Myocyte (in vitro differentiated cells): Measurements from ENCODE around the gene FAM24A. TPM values are rescaled to one million over a fixed set of nuclear protein-coding genes. Genes with fewer than 3 reads are reported as not detected.

Source experiments
- DNase-seq: peaks from one replicate; pipeline ENCODE4 v3.0.0-alpha.2; 2012; ENCODE audit warnings: low read depth
- total RNA-seq: library from RNA; depleted of rRNA; stranded (reverse); fragments of >200 nt; gene quantifications from 2 replicates; pipeline ENCODE4 v1.2.3, GENCODE V29; 2014

Gene FAM24A
- total RNA-seq, 1 donor from 2014 or later, result not detected

- DNase-seq, result no peak
Observed at GRCh38 chr10:122930140-122930539, 19.7 kb downstream of the FAM24A start.

DNA sequence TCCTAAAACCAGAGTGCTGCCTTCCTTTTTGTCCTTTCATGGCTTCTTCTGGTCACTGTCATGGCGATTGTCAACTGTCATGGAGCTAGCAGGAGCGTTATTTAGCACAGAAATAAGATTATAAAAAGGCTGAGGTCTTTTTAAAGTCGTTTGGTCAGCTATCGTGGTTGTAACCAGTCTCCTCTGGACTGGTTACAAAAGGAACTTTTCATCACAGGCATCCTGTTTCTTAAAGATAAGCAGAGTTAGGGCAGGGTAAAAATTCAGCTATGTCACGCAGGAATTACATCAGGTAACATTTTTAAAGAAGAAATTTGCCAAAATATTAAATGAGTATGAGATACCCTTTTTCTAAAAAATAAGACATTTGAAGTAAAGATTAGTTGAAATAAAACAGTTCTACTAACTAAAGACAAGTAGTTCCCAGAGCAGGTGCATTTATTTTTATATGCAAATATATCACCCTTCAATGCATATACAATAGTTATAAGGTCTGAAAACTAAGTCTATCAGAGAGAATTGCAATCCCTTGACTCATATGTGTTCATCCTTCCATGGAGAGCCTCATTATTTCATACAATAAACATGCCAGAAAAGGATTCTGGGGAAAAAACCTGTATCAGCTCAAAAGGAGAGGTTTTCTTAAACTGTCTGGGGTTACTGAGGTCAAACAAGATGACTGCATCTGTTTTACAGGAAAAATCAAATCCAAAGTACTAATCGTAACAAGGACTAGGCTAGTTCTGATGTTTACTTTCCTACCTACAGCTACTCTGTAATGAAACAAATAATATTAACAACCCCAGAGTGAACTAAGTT, 20.9 kb downstream of the FAM24A start:
- no peak for DNase-seq

GRCh38 chr10:122939133-122939855, 28.9 kb downstream of the FAM24A start:
- DNase-seq, result no peak

GRCh38 chr10:122939856-122940543, 29.6 kb downstream of the FAM24A start:
- DNase-seq, result peak; percentile 35

DNA sequence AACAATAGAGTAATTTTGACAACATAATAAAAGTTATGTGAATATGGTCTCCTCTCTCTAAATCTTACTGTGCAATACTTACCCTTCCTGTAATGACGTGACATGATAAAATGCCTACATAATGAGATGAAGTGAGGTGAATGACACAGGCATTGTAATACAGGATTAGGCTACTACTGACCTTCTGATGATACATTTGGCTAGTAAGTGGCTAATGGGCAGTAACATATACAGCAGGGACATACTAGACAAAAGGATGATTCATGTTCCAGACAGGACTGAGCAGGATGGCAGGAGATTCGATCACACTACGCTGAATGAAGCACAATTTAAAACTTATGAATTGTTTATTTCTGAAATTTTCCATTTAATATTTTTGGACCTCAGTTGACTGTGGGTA, 38.9 kb downstream of the FAM24A start:
- DNase-seq, result no peak

DNA sequence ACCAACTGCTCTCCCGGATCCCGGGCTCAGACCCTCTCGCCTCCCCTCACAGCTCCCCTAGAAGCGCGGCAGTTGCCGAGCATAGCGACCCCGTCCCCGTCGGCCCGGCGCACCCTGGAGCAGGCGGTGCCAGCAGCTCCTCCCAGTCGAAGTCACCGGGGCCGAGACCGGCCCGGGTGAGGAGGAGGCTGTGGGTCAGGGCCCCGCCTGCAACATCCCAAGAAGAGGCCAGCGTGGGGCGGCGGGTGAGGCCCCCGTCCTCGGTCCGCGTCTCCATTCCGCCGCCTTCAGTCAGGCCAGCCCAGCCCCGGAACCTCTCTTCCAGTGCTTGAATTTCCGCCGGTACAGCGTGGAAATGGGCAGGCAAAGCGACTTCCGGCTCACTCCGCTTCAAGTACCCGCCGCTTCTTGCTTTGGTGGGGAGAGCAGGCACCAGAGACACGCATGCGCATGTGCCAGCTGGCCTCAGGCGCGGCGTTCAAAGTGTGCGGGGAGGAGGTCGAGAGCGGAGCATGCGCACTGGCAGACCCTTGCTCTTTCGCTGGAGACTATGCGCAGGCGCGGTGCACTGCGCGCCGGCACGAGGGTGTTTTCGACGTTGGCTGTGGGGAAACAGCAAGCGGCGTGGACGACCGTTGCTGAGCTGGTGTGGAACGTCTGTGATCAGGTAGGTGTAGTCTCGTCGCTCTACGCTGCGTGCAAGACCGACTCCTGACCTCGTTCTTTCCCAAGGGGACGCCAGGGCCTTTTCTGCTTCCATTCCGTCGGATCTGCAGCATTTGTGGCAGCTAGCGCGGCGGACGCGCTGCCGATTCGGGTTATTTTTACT, 43.7 kb downstream of the FAM24A start, which contains the start of gene C10orf88:
C10orf88 (minus strand) TSS at position 326 of the 829 bp plus-strand sequence; CDS start at position 277, 49 bp downstream.
- peak; percentile 99 for DNase-seq

- DNase-seq, result no peak
Observed at GRCh38 chr10:122954731-122955050, 44.3 kb downstream of the FAM24A start.

- no peak for DNase-seq
Observed at GRCh38 chr10:122955892-122956291, 45.5 kb downstream of the FAM24A start.

GRCh38 chr10:122957474-122957873, 47.1 kb downstream of the FAM24A start:
- no peak for DNase-seq

DNA sequence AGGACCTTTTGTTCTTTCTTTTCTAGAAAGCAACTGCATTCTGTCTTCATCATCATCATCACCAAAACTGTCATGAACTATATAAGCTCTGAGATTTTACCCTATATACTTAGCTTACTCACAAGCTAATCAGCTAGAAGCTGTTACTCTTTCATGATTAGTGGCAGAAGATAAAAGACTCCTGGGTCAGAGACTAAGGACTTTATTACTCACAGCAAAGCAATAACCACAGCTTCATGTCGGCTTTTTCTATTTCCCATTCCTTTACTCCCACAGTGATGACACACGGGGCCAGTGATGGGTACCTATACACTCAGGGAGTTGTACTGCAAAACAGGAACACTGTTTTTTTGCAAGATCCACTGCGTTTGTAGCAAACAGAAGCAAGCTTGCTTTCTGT, 52.0 kb downstream of the FAM24A start:
- no peak for DNase-seq

Other genes with a start within 250 kb of the FAM24A start
- not detected in 2 replicates for gene C10orf120, start 210.8 kb upstream of the FAM24A start, total RNA-seq
- 16.7 and 40.3 TPM in 2 replicates for gene CUZD1, start 64.8 kb upstream of the FAM24A start, total RNA-seq
- 5.0 and 10.1 TPM in 2 replicates for gene FAM24B, start 31.0 kb upstream of the FAM24A start, total RNA-seq
- gene C10orf88, start 43.6 kb downstream of the FAM24A start, total RNA-seq, result 14.6 and 14.8 TPM in 2 replicates
- gene PSTK, start 69.8 kb downstream of the FAM24A start, total RNA-seq, result 6.8 and 6.9 TPM in 2 replicates
- gene IKZF5, start 98.2 kb downstream of the FAM24A start, total RNA-seq, result 7.9 and 86.1 TPM in 2 replicates
- gene ACADSB, start 98.4 kb downstream of the FAM24A start, total RNA-seq, result 5.9 and 8.1 TPM in 2 replicates
- 0.47 TPM in 1 of 2 replicates, not detected in the other for gene HMX3, start 225.4 kb downstream of the FAM24A start, total RNA-seq
- gene HMX2, start 237.5 kb downstream of the FAM24A start, total RNA-seq, result not detected in 2 replicates
- gene BUB3, start 243.8 kb downstream of the FAM24A start, total RNA-seq, result 138 and 170 TPM in 2 replicates